GM12801 (cell line): ENCODE data around the gene CACNA1H.

Source experiments
- TF ChIP-seq, protein P1 (sequence below): IDR thresholded peaks from one replicate; pipeline ENCODE4 v1.5.1; 2011; ENCODE audit warnings: control low read depth; ENCODE audit not compliant: insufficient read length; ENCODE audit errors: extremely low read depth

CACNA1H gene

DNA sequence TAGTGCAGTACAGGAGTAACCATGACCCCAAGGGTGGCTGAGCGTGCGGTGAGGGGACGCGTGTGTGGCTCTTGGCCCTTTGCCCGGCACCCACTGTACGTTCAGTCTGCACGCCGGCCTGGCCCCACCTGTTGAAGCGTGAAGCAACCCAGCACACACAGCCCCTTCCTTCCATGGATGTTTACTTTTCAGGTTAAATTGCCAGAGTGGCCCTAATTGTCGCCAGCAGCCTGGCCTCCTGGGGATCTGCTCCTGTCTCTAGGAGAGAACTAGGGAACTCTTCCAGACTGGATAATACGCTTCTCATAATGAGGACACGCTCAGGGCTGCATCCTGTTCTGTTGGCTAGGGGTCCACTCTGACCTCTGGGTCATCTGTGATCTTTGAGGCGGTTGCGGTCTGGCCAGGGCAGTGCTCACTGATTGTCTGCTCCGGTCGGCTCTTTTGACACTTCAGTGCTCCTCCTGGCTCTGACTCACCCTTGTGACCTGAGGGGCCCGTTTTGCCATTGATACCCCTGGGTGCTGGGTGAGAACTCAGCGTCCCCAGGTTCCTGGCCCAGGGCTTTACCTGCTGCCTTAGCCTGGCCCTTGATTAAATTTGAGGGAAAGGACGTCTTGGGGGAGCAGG lies 44.4 kb downstream of the CACNA1H start:
- TF ChIP-seq, protein P1, sequence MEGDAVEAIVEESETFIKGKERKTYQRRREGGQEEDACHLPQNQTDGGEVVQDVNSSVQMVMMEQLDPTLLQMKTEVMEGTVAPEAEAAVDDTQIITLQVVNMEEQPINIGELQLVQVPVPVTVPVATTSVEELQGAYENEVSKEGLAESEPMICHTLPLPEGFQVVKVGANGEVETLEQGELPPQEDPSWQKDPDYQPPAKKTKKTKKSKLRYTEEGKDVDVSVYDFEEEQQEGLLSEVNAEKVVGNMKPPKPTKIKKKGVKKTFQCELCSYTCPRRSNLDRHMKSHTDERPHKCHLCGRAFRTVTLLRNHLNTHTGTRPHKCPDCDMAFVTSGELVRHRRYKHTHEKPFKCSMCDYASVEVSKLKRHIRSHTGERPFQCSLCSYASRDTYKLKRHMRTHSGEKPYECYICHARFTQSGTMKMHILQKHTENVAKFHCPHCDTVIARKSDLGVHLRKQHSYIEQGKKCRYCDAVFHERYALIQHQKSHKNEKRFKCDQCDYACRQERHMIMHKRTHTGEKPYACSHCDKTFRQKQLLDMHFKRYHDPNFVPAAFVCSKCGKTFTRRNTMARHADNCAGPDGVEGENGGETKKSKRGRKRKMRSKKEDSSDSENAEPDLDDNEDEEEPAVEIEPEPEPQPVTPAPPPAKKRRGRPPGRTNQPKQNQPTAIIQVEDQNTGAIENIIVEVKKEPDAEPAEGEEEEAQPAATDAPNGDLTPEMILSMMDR = no peak

DNA sequence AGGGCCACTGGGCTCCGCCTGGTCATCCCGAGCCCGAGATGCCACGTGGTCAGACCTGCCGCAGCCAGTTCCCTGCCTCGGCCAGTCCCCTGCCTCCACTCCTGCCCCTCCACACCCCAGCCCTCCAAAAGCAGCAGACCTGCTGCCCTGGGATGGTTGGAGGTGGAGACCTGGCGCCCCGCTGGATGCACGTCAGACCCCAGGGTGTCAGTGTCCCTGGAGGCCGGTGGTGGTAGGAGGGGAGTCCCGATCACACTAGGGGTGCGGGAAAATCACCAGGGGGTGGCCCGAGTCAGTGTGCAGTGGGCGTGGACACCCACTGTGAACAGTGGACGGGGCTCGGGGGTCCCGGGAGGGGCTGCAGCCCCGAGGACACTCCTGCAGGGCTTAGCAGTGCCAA lies 45.3 kb downstream of the CACNA1H start:
- TF ChIP-seq, protein P1 = no peak

DNA sequence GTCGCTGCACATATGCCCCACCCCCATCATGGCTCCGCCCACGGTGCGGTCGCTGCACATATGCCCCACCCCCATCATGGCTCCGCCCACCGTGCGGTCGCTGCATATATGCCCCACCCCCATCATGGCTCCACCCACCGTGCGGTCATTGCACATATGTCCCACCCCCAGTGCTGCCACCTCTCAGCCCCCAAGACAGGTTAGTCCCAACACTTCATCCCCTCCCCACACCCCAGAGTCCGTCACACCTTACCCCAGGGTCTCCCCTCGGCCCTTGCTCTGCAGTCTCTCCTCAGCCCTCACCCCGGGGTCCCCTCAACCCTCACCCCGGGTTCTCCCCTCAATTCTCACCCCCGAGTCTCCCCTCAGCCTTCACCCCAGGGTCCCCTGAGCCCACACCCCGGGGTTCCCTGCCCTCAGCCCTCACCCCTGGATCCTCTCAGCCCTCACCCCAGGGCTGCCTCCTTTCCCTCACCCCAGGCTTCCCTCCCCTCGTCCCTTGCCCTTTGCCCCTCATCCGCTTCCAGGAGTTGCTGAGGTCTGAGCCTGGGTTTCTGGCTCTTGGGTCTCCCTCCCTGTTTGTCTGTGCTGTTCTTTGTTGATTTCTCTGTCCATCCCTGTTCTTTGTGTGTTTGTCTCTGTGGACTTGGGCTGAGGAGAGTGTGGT lies 46.6 kb downstream of the CACNA1H start:
- TF ChIP-seq, protein P1 = no peak

DNA sequence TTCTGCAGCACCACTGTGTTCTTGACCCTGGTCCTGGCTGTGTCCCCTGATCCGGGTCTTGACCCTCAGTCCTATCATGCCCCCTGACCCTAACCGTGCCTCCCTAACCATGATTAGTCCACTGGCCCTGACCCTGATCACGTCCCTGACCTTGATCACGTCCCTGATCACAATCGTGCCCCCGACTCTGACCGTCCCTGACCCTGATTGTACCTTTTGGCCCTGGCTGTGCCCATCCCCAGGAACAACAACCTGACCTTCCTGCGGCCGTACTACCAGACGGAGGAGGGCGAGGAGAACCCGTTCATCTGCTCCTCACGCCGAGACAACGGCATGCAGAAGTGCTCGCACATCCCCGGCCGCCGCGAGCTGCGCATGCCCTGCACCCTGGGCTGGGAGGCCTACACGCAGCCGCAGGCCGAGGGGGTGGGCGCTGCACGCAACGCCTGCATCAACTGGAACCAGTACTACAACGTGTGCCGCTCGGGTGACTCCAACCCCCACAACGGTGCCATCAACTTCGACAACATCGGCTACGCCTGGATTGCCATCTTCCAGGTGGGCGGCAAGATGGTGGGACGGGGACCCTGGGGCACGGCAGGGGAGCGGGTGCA lies 47.2 kb downstream of the CACNA1H start:
- TF ChIP-seq, protein P1 = no peak

DNA sequence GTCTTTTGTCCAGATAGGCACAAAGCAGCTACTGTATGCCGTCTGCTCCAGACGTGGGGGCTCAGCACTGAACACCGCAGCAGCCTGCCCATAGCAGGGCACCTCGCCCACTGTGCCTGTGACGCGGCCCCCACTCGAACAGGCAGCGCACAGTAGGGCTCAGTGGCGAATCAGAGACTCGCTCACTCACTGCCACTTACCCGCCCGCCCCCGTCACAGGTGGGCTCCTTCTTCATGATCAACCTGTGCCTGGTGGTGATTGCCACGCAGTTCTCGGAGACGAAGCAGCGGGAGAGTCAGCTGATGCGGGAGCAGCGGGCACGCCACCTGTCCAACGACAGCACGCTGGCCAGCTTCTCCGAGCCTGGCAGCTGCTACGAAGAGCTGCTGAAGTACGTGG lies 48.5 kb downstream of the CACNA1H start:
- TF ChIP-seq, protein P1 = no peak

DNA sequence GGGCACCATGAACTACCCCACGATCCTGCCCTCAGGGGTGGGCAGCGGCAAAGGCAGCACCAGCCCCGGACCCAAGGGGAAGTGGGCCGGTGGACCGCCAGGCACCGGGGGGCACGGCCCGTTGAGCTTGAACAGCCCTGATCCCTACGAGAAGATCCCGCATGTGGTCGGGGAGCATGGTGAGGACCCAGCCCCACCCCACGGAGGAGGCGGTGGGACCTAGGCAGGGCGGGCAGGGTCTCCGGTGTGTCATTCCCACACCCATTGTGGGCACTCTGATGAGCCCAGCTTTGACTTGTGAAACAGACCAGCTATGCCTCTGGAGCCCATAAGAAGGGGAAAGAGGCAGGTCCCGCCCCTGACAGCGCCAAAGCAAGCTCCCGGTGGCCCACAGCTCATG lies 49.4 kb downstream of the CACNA1H start:
- TF ChIP-seq, protein P1 = no peak

DNA sequence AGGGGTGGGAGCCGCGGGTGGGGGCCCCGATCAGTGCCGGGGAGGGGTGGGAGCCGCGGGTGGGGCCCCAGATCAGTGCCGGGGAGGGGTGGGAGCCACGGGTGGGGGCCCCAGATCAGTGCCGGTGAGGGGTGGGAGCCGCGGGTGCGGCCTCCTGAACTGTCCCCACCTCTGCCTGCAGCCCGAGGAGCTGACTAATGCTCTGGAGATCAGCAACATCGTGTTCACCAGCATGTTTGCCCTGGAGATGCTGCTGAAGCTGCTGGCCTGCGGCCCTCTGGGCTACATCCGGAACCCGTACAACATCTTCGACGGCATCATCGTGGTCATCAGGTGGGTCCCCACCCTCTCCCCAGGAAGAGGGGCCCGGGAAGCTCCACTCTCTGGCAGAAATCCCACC lies 52.0 kb downstream of the CACNA1H start:
- TF ChIP-seq, protein P1 = no peak
